Medulla oblongata (tissue), 1 donor: ENCODE results near the gene INPP5F.
"Not testable (repeated sequence)": the region's sequence is repeated elsewhere in the genome, so short reads cannot be mapped to it uniquely, and the experiment has no call there.

Experiments
- DNase-seq: peaks from one replicate; pipeline ENCODE4 v3.0.0-alpha.2; 2015; ENCODE audit errors: extremely low spot score

INPP5F gene

GRCh38 chr10:119742947-119743648 is 17.2 kb downstream of the INPP5F start:
- DNase-seq: no peak

- DNase-seq: no peak
These were observed 22.1 kb downstream of the INPP5F start for GRCh38 chr10:119747940-119748339.

- no peak for DNase-seq
These were observed 23.0 kb downstream of the INPP5F start for GRCh38 chr10:119748871-119749270.

GRCh38 chr10:119749455-119749854 is 23.6 kb downstream of the INPP5F start:
- no peak for DNase-seq

- peak; percentile 96 for DNase-seq
These were observed 24.8 kb downstream of the INPP5F start for GRCh38 chr10:119750391-119751230.

GRCh38 chr10:119753309-119753708 is 27.5 kb downstream of the INPP5F start:
- no peak for DNase-seq

GRCh38 chr10:119754085-119754484 is 28.2 kb downstream of the INPP5F start:
- no peak for DNase-seq

- no peak for DNase-seq
These were observed 29.1 kb downstream of the INPP5F start for GRCh38 chr10:119754936-119755335.

- no peak for DNase-seq
These were observed 29.6 kb downstream of the INPP5F start for GRCh38 chr10:119755446-119755845.

- DNase-seq: no peak
These were observed 32.8 kb downstream of the INPP5F start for GRCh38 chr10:119758448-119759195.

GRCh38 chr10:119759832-119760231 is 34.0 kb downstream of the INPP5F start:
- no peak for DNase-seq

GRCh38 chr10:119761106-119761505 is 35.3 kb downstream of the INPP5F start:
- DNase-seq: no peak

GRCh38 chr10:119762035-119762434 is 36.2 kb downstream of the INPP5F start:
- DNase-seq: no peak

- no peak for DNase-seq
These were observed 37.3 kb downstream of the INPP5F start for GRCh38 chr10:119762805-119763798.

GRCh38 chr10:119768455-119769094 is 42.7 kb downstream of the INPP5F start:
- DNase-seq: no peak

GRCh38 chr10:119769886-119770285 is 44.0 kb downstream of the INPP5F start:
- DNase-seq: no peak

GRCh38 chr10:119770928-119771327 is 45.1 kb downstream of the INPP5F start:
- DNase-seq: no peak

GRCh38 chr10:119772334-119772733 is 46.5 kb downstream of the INPP5F start:
- DNase-seq: no peak

GRCh38 chr10:119773041-119773440 is 47.2 kb downstream of the INPP5F start:
- not testable (repeated sequence) for DNase-seq

- no peak for DNase-seq
These were observed 49.7 kb downstream of the INPP5F start for GRCh38 chr10:119775529-119775928.

- DNase-seq: no peak
These were observed 50.7 kb downstream of the INPP5F start for GRCh38 chr10:119776536-119776935.
